Mucosa of descending colon (tissue), 3 donors: ENCODE data around the gene BSDC1. TPM values are rescaled to one million over a fixed set of nuclear protein-coding genes. Genes with fewer than 3 reads are reported as not detected.
A peak's percentile ranks its signal among the peaks of the same experiment; 100 is the strongest.
"Not testable (repeated sequence)": the region's sequence is repeated elsewhere in the genome, so short reads cannot be mapped to it uniquely, and the experiment has no call there.

Experiments used
- ATAC-seq: fragments of 200-7000 bp; cut with Tn5 transposase; one replicate; pipeline ENCODE4 v1.9.1; 2020; ENCODE audit warnings: mild to moderate bottlenecking, moderate library complexity
- DNase-seq, 3 donors: peaks; one replicate each; pipeline ENCODE4 v3.0.0-alpha.2; 2020
- H3K36me3 ChIP-seq: fragments of 200-600 bp; one replicate; pipeline ENCODE4 v1.8.0; 2021; ENCODE audit warnings: low read depth, mild to moderate bottlenecking
- H3K4me1 ChIP-seq: fragments of 200-600 bp; one replicate; pipeline ENCODE4 v1.8.0; 2021; ENCODE audit warnings: low read depth, mild to moderate bottlenecking
- H3K4me3 ChIP-seq: fragments of 200-600 bp; one replicate; pipeline ENCODE4 v1.8.0; 2021; ENCODE audit warnings: mild to moderate bottlenecking
- H3K9me3 ChIP-seq: fragments of 200-600 bp; one replicate; pipeline ENCODE4 v1.8.0; 2021; ENCODE audit warnings: mild to moderate bottlenecking
- intact Hi-C, 2 donors: fragments of 100-400 bp; cut with DNase I in 1 of 2; cut with micrococcal nuclease in 1 of 2; formaldehyde crosslinking; loops; one replicate each; pipeline versions ENCODE4 v1.11.0 to v1.11.1; 2022; cut with DNase I, micrococcal nuclease
- total RNA-seq, 3 donors: library from RNA; stranded (reverse); fragmentation: NEBNext Ultra II Directional in 2 of 3; extraction: Animal tissue kit (Norgen Biotek cat#: 25700) in 2 of 3; gene quantifications; one replicate each; pipeline versions ENCODE4 v1.2.1 to v1.2.4, GENCODE V29; 2021 to 2023
- TF ChIP-seq, protein P1 (sequence below): fragments of 200-600 bp; IDR thresholded peaks from one replicate; pipeline ENCODE4 v1.8.0; 2022; ENCODE audit warnings: antibody characterized with exemption, mild to moderate bottlenecking
- donor health status: DM: no; HTN: no; CAD: no; lungs with moderate emphysema.
- donor health status: DM: no; HTN: no; CAD: no.
- donor health status: DM: no; HTN: yes; CAD: no.

BSDC1 gene
- total RNA-seq, 3 donors from 2014 or later, result 72.1 to 89.9 (median 73.1) TPM

DNA sequence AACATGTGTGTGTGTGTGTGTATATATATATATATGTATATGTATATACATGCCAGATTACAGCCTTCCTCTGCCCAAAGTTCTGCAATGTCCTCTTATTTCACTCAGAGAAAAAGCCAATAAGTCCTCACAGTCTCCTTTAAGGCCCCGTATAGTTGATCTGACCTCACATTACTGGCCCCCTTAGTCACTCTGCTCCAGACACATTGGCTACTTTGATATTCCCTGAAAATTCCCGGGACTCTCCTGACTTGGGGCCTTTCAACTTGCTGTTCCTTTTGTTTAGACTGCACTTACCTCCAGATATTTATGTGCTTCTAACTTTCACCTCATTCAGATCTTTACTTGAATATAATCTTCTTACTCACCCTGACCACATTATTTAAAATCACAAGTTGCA lies 4.2 kb upstream of the BSDC1 start:
- intact Hi-C loops, result no loop called here
- no peaks in the 10 kb centered on the region for H3K36me3 ChIP-seq
- TF ChIP-seq, protein P1, sequence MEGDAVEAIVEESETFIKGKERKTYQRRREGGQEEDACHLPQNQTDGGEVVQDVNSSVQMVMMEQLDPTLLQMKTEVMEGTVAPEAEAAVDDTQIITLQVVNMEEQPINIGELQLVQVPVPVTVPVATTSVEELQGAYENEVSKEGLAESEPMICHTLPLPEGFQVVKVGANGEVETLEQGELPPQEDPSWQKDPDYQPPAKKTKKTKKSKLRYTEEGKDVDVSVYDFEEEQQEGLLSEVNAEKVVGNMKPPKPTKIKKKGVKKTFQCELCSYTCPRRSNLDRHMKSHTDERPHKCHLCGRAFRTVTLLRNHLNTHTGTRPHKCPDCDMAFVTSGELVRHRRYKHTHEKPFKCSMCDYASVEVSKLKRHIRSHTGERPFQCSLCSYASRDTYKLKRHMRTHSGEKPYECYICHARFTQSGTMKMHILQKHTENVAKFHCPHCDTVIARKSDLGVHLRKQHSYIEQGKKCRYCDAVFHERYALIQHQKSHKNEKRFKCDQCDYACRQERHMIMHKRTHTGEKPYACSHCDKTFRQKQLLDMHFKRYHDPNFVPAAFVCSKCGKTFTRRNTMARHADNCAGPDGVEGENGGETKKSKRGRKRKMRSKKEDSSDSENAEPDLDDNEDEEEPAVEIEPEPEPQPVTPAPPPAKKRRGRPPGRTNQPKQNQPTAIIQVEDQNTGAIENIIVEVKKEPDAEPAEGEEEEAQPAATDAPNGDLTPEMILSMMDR, result no peak
- DNase-seq (no peak), ATAC-seq (no peak)
- no peaks in the 10 kb centered on the region for H3K9me3 ChIP-seq
- no peak overlapping the region for H3K4me3 ChIP-seq
- peaks cover 1% of the 10 kb centered on the region for H3K4me1 ChIP-seq

DNA sequence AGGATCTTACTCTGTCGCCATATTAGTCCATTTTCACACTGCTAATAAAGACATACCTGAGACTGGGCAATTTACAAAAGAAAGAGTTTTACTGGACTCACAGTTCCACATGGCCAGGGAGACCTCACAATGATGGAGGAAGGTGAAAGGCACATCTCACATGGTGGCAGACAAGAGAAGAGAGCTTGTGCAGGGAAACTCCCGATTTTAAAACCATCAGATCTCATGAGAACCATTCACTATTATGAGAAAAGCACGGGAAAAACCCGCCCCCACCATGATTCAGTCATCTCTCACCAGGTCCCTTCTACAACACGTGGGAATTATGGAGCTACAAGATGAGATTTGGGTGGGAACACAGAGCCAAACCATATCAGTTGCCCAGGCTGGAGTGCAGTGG lies 2.3 kb upstream of the BSDC1 start:
- DNase-seq, intact Hi-C loops, H3K9me3 ChIP-seq, H3K4me3 ChIP-seq, H3K36me3 ChIP-seq, ATAC-seq: not testable (repeated sequence)
- peaks cover 11% of the 10 kb centered on the region for H3K4me1 ChIP-seq

DNA sequence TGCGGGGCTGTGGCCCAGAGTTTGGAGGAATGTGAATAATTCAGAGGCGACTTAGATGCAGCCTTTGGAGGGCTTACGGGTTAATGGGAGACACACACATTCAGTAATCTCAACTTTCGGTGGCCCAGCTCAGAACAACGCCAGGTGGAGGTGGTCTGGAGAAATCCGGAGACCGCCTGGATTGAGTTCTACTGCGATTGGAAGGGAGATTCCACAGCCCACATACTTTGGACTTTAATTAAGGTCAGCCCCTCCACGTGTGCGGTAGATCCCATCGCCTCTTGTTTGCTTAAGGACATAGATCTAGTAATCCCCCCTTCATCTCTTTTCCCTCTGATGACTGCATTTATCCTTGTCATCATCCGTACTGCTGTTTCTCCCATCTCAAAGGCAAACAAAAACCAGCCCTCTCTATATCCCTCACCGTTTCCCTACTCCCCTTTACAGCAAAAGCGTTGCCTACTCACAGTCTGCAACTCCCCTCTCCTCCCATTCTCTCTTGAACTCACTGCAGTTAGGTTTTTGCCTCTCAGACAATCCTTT lies 720 bp upstream of the BSDC1 start:
- DNase-seq (no peak), ATAC-seq (peak; percentile 5)
- peaks cover 11% of the 10 kb centered on the region for H3K4me1 ChIP-seq
- intact Hi-C loops, result no loop called here
- no peaks in the 10 kb centered on the region for H3K36me3 ChIP-seq
- H3K4me3 ChIP-seq, result peak overlapping the region; percentile 48
- H3K9me3 ChIP-seq, result no peaks in the 10 kb centered on the region
- TF ChIP-seq, protein P1, result no peak

DNA sequence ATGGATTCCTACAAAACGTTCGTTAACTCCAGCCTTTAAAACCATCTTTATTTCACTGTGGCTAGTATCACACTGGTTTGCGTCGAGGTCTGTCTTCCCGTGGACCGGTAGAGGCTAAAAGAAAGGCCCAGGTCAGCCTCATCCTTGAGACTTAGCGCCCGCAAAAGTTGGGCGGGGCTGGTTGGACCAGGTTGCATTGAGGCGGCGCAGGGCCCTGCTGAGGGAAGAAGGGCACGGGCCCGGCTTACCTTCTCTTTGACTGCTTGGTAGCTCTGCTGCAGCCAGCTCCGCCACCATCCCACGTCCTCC lies 455 bp downstream of the BSDC1 start:
- H3K4me3 ChIP-seq, result peak overlapping the region; percentile 48
- TF ChIP-seq, protein P1, result no peak
- ATAC-seq (peak; percentile 57), DNase-seq (peak in 2 of 3 donors; percentile 72 to 77)
- intact Hi-C loops, result no loop called here
- no peaks in the 10 kb centered on the region for H3K36me3 ChIP-seq
- peaks cover 11% of the 10 kb centered on the region for H3K4me1 ChIP-seq
- H3K9me3 ChIP-seq, result no peaks in the 10 kb centered on the region

DNA sequence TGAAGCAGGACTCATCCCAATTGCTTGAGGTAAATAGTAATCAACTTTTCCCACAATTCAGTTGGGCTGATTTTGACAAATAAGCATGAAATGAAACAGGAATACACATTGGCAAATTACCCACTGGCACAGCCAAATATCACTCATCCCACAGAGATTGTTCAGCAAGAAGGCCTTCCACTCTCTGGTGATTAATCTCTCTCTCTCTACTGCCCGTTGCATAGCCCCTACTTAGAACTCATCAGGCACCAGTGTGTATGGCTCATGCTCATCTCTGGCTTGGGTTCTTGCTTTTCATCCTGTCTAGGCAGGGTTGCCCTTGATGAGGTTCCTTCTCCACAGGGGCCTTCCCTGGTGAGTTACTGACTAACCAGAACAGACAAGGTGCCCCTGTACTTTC lies 1.1 kb downstream of the BSDC1 start:
- DNase-seq (no peak), ATAC-seq (no peak)
- Histone ChIP-seq H3K9me3 (no peaks in the 10 kb centered on the region), H3K4me3 (no peak overlapping the region), H3K4me1 (peaks cover 11% of the 10 kb centered on the region), H3K36me3 (no peaks in the 10 kb centered on the region)
- intact Hi-C loops, result no loop called here
- TF ChIP-seq, protein P1, result no peak

DNA sequence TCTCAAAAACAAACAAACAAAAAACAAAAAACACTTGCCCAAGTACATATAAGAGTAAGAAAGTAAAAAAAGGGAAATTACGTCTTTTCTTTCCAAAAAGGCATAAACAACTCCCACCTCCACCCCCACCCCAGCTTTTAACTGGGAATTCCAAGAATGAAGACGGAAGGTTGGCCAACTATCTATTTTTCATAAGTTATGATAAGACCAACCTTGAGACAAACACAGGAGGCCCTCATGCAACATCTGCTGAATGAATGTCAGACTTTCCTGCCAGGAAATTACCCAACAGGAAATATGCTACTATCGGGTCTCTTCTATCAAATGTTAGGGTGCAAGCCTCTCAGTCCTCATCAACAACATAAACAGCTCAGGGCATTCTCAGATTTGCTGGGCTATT lies 1.9 kb downstream of the BSDC1 start:
- Histone ChIP-seq H3K4me1 (peaks cover 11% of the 10 kb centered on the region), H3K36me3 (no peaks in the 10 kb centered on the region), H3K4me3 (no peak overlapping the region), H3K9me3 (no peaks in the 10 kb centered on the region)
- no peak for DNase-seq
- intact Hi-C loops, result no loop called here
- ATAC-seq, result no peak
- TF ChIP-seq, protein P1, result no peak
